SKM-1 (cell line): Measurements from ENCODE around the gene VANGL1.
A peak's percentile ranks its signal among the peaks of the same experiment; 100 is the strongest.

Experiments
- DNase-seq: peaks from one replicate; lab custom pipeline; 2025; ENCODE audit not compliant: unreplicated experiment; lab: John Stamatoyannopoulos, UW

VANGL1 gene

DNA sequence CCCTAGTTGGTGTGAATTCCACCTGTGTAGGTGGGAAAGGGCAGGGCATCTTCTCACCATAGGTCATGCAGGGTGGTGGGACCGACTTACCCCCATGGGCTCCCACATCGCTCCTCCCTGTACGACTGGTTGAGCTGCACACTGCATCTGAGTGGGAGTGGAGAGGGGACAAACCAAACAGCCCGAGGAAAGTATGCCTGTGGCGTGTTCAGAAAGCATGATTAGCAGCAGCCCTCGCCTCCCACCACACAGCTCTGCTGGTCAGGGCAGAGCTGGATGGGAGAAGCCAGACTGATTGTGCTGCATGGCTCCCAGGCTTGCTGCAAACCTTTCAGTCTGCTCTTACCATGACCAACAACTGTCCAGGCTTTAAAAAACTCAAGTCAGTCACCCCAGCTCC lies 24.4 kb downstream of the VANGL1 start:
- no peak for DNase-seq

DNA sequence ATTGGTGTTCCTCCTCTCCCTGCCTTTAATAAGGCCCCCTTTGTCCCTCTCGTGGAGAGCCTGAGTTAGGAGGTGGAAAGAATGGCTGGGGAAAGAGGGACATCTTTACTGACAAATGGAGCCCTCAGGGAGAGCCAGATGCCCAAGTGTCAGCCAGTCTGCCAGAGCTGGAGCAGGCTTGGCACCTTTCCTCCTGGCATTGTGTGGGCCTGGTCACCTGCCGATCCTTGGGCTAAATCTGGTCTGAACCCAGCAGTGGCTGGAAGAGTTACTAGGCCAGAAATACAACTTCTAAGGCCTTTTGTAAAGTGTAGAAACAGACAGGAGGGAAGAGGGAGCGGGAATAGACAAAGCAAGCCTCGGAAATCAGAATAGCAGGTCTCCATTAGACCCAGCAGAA lies 24.9 kb downstream of the VANGL1 start:
- DNase-seq, result no peak

DNA sequence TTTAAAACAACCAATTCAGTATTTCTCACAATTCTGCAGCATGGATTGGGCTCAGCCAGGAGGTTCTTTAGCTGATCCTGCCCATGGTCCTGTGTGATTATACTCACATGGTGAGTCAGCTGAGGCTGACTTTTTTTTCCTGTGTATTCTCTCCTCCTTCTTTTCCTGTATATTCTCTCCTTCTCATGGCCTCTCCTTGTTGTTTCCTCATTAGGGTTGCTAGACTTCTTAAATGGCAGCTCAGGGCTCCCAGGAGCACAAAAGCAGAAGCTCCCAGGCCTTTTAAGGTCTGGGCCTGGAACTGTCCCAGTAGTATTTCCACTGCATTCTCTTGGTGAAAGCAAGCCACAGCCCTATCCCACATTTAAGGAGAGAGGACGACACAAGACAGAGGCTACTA lies 26.8 kb downstream of the VANGL1 start:
- DNase-seq, result peak; percentile 18

DNA sequence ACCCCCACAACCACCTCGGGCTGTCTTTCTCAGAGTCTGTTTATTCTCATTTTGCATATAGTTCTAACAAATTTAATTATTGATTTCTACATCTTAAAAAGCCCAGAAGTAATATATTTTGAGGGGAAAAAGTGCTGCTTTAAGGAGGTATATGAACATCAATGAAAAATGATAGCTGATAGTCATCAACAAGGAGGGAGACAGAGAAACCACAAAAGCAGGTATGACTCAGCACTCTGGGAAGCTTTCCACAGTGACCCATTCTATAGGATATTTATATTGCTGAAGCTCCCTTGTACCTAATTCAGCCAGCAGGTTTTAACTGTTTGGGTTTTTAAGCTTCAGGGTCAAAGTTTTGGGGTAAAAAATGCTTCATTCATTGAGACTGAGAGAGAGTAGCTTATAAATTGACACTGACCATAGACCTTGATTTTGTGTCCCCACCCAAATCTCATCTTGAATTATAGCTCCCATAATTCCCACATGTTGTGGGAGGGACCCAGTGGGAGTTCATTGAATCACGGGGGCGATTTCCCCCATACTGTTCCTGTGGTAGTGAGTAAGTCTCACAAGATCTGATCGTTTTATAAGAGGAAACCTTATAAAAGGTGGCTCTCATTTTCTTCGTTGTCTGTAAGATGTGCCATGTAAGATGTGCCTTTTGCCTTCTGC lies 27.4 kb downstream of the VANGL1 start:
- DNase-seq, result no peak

DNA sequence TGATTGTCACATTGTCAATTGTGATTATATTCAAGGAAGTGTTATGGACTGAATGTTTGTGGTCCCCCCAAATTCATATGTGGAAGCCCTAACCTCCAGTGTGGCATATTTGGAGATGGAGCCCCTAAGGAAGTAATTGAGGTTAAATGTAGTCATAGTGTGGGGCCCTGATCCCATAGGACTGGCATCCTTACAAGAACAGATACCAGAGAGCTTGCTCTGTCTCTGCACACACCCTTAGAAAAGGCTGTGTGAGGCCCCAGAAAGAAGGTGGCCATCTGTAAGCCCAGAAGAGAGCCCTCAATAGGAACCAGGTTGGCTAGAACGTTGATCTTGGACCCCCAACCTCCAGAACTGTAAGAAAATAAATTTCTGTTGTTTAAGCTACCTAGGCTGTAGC lies 28.1 kb downstream of the VANGL1 start:
- DNase-seq, result no peak

DNA sequence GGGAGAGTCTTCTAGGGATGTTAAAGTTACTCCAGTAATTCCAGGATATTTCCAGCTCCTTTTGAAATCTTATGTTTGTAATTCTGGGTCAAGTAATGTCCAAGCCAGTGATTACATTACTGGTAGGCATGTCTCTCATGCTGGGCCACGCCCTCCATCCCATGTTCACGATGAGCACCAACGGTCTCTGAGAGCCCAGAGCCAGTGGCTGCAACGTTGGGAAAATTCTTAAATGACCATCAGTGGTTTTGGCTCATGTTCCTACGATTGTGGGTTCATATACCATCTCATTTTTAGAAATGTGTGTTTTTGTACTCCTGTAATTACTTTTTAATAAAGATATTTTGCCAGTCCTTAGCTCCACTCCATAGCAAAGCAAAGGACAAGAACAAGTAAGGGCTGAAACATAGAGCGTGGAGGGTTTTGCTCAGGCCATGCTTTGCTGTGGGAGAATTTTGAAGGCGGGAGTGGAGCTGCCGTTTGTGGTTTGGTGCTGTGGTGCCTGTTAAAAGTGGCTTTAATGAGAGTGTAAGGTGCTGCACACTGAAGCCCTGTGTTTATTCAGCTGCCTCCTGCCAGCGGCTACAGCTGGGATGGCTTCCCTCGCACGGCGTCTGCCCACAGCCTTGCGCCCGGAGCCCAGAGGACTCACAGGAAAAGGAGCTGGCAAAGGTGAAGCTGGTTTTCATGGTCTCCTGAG lies 28.9 kb downstream of the VANGL1 start:
- DNase-seq, result no peak

DNA sequence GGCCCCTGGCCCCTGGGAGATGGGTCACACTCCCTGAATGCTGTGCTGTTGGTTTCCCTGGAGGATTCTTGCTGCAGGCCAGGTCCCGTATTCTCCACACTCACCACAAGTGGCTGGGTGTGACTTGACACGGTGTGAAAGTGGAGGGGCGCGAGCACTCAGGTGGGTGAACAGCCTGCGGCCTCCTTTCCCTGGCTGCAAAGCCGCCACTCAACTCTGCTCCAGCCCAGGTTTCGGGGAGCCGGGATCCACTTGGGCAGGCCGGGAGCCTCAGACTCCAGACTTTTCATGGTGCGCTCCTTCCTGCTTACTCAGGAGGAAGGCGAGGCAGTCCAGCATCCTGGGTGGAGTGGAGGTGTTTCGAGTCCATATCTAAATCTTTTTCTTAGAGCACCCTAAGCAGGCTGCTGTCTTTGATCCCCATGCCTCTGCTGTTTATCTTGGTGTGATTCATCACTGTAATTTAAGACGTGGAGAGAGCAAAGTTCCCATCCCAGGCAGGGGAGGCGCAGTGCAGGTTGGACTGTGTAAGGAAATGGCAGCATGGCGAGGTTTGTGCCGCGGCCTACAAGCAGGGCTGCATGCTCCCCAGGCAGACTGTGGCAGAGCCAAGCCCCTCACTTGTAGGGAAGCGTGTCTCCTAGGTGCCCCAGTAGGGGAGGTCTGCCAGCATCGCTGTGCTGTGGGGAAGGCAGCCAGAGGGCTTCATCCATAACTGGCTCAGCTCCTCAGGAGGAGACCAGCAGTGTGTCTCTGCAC lies 29.6 kb downstream of the VANGL1 start:
- no peak for DNase-seq

DNA sequence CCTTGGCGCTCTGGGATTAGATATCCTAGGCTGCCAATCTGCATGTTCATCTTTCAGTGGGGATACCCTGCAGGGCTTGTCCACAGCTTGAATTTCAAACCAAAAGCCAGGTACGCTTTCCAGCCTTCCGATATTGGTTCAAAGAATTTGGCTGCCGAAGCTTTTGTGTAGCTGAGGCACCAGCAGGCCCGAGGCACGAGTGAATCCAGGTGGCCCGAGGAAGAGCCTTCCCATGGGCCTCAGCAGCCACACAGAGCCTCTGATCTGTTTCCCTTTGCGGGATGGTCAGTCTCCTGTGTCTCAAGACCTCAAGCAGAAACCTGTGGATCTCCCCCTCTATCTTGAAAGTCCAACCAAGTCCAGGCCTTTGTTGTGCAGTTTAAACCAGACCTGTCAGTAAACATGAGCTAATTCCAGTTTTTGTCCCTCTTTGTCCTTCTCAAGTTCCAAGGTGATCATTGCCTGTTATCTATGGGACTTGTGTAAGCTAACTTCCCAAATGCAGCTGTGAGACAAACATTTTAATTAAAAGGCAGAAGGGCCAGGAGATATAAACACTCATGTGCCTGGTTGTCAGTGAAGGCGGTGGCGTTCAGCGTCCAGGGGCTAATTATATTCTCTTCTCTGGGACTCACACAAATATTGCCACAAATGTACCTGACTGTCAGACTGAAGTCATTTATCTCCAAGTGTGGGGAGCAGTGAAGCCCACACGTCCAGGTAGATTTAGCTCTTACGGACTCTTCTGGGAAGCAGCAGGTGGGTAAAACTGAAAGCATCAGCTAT lies 30.6 kb downstream of the VANGL1 start:
- DNase-seq, result no peak

DNA sequence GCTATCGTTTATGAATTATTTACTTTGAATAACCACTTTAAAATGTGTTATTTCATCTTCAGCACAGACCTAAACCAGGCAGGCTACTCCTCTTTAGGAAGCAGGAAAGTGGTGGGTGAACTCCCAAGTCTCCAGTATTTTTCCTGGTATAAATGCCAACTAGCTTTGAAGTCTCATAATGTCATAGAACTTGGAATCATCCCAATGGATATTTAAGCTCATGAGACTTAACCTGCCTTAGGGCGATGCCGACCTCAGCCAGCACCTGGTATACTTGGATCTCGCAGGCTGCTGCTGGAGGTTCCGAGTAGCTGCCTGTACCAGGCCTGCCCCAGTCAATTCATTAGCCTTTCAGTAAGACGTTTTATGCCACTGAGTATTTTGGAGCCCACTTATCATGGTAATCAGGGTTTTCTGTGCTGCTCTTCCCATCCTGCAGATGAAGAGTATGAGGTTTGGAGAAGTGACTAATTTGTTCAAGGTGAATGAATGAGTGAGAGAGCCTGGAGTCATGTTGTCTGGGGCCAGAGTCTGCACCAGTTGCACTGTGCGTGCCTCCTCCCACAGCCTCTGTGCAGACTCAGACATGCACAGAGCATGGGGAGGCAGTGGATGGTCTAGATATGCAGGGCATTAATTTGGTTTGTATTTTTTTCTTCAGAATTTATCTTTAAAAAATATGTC lies 34.9 kb downstream of the VANGL1 start:
- no peak for DNase-seq

DNA sequence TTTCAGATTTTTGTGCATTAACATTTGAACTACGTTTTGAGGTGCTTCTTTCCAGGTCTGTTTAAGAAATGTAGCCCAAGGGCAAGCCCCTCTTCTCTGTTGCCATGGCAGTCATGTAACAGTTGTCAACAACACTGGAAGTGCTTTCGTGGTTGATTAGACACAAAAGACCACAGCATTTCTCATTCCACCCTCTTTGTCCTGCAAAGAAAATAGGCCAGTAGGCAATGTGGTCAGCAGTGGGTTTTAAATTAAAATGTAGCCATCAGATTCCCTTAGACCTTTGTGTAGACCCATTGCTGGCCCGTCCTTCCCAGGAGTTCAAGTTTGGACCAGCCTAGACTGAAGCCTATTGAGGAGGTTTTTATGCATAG lies 35.4 kb downstream of the VANGL1 start:
- DNase-seq, result no peak

DNA sequence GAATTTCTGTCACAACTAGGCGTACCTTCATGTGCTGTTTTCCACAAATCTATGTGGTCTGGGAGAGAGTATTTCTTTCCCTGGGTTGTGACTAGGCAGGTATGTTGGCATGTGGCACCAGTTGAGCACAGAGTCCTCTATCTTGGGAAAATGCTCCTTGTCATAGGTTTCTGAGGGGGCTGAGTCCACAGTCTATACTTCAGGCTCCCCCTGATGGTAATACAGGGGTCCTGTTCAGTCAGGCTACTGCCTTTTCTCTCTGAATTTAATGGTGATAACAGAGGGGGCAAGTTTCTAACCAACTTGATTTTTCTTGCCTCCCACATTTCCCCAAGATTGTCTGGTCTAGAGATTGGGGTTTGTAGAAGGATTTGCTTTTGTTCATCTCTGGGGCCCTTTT lies 35.8 kb downstream of the VANGL1 start:
- DNase-seq, result no peak

DNA sequence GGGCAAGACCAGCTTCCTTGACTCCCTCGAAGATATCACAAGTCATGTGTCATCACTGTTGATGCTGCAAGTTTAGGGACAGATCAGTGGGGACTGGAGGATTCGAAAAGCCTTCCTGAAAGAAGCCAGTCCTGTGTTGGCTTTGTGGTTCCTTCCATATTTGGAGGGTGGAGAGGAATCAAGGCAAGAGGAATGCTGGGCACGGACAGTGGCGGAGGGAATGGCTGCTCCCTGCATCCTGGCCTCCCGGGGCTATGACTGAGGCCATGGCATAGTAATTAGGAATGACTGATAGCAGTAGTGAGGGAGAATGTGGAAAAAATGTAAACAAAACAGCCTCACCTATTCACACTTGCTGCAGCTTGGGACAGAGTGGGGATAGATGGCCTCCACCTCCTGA lies 36.4 kb downstream of the VANGL1 start:
- DNase-seq, result no peak

DNA sequence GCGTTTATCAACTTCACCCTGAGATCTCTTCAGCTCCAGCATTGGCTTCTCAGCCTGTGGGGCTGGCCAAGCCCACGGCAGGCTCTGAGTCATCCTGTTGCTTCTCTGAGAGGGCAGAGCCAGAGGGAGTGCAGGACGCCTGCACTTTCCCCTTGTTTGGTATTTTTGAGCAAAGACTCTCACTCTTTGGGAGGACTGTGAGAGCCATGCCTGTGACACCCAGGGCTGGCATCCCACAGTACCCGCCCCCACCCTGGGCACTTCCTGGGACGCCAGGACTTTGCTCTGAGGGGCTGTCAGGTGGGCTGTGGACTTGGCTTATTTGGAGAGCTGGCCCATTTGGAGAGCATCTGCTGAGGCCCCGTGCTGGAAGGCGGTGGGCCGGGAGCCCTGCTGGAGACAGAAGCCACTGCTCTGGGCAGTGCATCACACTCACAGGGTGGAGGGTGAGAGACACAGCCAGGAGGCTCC lies 37.4 kb downstream of the VANGL1 start:
- no peak for DNase-seq

DNA sequence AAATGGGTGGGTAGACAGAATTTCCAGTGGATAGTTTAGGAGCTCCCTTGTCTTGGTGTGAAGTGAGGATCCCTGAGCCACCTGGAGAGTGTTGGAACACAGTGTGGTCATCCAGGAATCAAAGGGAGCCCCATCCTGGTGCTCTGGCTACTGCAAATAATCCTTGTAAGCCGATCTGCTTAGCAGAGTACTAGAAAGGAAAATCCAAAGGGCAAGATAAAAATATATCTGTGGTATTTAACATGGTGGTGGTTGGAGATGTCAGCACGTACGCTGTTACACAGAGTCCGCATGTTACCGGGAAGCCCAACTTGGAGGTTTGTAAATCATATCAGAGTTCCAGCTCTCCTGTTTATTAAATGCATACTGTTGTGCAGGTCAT lies 39.0 kb downstream of the VANGL1 start:
- DNase-seq, result no peak

DNA sequence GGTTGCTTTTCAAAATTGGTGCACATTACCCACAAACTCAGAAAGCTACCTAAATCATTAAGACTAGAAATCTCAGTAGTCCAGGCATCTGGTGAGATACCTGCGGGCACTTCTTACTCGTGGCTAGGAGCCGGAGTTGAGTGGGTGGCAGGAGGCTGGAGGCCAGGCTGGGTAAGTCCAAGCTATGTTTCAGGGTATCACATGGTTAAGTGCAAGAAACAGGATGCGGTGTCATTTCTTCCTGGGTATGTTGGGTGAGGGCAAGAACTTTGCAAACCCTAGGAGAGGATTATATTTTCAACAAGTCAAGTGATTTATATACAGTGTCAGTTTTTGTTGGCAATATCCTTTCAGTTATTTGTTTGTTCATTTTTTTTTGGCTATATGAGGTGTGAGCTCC lies 41.0 kb downstream of the VANGL1 start:
- no peak for DNase-seq

DNA sequence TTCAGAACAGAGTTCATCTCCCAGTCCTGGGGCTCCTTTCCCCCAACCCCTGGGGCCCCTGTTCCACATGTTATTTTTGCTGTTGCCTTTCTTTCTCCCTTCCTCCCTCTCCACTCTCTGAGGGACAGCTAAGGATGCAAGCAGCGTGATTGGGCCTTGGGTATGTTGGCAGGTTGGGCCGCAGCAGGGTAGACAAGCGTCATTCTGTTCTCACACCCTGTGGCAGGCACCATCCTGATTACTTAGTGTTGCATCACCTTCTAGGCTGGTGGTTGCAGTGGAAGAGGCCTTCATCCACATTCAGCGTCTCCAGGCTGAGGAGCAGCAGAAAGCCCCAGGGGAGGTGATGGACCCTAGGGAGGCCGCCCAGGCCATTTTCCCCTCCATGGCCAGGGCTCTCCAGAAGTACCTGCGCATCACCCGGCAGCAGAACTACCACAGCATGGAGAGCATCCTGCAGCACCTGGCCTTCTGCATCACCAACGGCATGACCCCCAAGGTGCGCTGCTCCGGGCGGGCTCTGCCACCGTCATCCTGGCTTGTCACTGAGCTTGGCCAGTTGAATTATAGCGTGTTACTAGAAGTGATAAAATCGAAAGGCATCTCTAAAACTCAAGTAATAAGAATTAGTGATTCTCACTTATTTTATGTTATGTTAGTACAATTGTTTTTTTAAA lies 43.4 kb downstream of the VANGL1 start:
- DNase-seq, result no peak

DNA sequence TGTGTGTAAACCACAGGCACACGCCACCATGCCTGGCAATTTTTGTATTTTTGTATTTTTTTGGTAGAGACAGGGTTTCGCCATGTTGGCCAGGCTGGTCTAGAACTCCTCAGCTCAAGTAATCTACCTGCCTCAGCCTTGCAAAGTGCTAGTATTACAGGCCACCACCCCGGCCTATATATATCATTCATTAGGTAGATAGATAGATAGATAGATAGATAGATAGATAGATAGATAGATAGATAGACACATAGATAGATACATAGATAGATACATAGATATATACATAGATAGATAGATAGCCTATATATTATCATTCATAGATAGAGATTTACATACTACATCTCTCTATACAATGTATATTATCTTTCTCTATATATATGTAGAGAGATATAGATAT lies 46.0 kb downstream of the VANGL1 start:
- DNase-seq, result no peak

DNA sequence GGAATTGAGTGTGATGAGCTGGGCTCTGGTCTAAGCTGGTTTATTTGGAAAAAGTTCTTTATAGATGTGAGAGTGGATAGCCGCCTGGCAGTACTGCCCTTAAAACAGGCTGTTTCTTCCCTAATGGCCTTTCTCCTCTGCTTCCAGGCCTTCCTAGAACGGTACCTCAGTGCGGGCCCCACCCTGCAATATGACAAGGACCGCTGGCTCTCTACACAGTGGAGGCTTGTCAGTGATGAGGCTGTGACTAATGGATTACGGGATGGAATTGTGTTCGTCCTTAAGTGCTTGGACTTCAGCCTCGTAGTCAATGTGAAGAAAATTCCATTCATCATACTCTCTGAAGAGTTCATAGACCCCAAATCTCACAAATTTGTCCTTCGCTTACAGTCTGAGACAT lies 49.2 kb downstream of the VANGL1 start:
- no peak for DNase-seq

DNA sequence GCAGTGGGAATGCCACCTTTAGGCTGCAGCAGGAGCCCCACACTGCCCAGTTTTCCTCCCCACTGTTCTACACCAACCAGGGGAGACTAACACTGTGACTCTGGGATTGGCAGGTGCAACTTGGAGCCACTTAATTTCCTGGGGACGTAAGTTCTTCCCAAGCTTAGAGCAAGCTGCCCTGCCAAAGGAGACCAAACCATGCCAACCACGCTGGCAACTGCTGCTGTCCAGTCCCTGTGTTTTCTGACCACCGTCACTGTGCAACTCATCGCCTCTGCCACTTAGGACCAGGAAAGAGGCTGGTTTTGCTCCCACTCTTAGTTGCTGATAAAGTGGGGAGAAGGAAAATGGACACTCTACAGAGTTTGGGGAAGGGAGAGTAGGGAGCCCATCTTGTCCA lies 50.5 kb downstream of the VANGL1 start:
- no peak for DNase-seq

DNA sequence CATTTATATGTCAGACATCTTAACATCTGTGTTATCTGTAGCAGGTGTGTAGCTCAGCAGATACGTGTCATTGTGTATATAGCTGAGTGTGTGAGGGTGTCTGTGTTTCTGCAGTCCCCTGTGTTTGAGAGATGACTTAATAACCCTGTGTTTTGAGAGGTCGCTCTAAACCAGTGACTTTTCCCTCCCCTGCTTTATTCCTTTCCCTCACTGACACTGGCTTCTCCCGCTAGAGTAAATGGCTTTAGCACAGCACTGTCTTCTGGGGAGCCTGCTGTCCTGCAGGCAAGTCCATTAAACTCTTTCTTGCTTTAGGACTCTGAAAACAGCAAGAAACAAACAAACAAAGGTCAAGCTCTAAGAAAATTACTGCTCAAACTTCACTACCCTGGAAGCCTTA lies 53.0 kb downstream of the VANGL1 start:
- DNase-seq, result no peak
